Measurements from ENCODE around the gene POMT2. TPM values are rescaled to one million over a fixed set of nuclear protein-coding genes. Genes with fewer than 3 reads are reported as not detected.

Gene POMT2, protein sequence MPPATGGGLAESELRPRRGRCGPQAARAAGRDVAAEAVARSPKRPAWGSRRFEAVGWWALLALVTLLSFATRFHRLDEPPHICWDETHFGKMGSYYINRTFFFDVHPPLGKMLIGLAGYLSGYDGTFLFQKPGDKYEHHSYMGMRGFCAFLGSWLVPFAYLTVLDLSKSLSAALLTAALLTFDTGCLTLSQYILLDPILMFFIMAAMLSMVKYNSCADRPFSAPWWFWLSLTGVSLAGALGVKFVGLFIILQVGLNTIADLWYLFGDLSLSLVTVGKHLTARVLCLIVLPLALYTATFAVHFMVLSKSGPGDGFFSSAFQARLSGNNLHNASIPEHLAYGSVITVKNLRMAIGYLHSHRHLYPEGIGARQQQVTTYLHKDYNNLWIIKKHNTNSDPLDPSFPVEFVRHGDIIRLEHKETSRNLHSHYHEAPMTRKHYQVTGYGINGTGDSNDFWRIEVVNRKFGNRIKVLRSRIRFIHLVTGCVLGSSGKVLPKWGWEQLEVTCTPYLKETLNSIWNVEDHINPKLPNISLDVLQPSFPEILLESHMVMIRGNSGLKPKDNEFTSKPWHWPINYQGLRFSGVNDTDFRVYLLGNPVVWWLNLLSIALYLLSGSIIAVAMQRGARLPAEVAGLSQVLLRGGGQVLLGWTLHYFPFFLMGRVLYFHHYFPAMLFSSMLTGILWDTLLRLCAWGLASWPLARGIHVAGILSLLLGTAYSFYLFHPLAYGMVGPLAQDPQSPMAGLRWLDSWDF
- total RNA-seq, result 4.3 and 6.4 TPM in 2 replicates

DNA sequence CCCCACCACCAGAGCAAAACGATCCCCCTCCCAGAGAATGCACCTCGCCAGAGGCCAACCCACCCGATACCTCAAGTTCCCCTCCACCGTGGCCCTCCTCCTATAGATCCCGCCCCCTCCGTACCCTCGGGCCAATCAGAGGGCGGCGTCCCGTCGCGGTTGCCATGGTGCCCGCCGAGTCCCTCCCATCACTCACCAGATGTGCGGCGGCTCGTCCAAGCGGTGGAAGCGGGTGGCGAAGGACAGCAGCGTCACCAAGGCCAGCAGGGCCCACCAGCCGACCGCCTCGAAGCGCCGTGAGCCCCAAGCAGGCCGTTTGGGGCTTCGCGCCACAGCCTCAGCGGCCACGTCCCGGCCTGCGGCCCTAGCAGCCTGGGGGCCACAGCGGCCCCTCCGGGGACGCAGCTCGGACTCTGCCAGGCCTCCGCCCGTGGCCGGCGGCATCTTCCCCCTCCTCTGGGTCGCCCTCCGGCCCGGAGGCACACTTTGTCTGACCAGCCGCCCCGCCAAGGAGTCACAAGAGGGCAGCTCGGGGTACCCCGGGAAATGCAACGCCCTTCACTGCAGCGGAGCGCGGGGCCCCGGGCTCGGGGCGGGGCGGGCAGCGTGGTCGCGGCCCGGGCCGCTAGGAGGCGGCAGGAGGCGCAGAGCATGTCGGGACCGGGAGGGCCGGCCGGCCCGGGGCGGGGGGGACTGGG lies at the start of gene POMT2:
Gene POMT2, minus strand, starts transcription at position 646 of the 698 bp plus-strand sequence. Its CDS starts 202 bp downstream, at position 444.

DNA sequence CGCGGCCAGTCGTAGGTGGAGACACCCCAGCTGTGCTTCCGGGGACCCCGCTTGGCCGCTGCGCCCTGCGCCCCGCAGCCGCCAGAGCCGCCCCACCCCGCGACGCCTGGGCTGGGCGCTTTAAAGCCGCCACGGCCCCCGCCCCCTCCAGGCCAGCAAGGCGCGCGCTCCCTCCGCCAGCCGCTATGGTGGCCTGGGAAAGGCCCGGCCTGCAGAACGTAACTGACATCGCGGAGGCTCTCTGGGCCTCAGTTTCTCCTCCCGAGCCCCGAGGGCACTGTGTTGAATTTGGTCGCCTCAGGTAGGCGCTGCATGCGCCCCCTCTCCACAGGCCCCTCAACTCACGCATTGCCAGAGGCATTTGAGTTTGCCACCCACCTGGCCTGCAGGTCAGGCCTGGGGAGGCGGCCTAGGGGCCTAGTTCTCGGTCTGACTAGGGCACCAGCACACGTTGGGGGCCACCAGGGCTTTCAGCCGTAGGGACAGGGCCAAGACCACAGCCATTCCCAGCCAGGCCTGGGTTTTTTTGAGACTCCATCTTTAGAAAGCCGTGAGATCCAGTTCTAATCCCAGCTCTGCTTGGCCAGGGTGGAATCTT lies 49.5 kb downstream of the POMT2 start, which contains the start of gene NGB:
Gene NGB, minus strand, starts transcription at position 94 of the 598 bp plus-strand sequence. CDS start 269 bp downstream, outside the sequence.

Other genes starting within 250 kb of the POMT2 start
- 8.1 and 12.2 TPM in 2 replicates for gene CIPC, start 222.6 kb downstream of the POMT2 start, total RNA-seq
- under 0.01 TPM in 1 of 2 replicates, not detected in the other for gene ZDHHC22, start 179.1 kb downstream of the POMT2 start, total RNA-seq
- gene TMEM63C, start 139.1 kb downstream of the POMT2 start, total RNA-seq, result 0.86 TPM in 1 of 2 replicates, not detected in the other
- not detected in 2 replicates for gene NGB, start 49.7 kb downstream of the POMT2 start, total RNA-seq
- 24.8 and 27.7 TPM in 2 replicates for gene GSTZ1, start 153 bp upstream of the POMT2 start, total RNA-seq
- 8.3 and 9.9 TPM in 2 replicates for gene TMED8, start 56.2 kb upstream of the POMT2 start, total RNA-seq
- gene SAMD15, start 56.5 kb upstream of the POMT2 start, total RNA-seq, result 0.33 and 1.2 TPM in 2 replicates
- gene NOXRED1, start 102.6 kb upstream of the POMT2 start, total RNA-seq, result 0.11 and 0.17 TPM in 2 replicates
- 22.3 and 32.7 TPM in 2 replicates for gene VIPAS39, start 136.7 kb upstream of the POMT2 start, total RNA-seq
- gene AHSA1, start 137.2 kb upstream of the POMT2 start, total RNA-seq, result 60.9 and 82.9 TPM in 2 replicates
- gene ISM2, start 177.9 kb upstream of the POMT2 start, total RNA-seq, result 0.09 TPM in 1 of 2 replicates, not detected in the other